ENCODE data around the gene FANCM.

DNA sequence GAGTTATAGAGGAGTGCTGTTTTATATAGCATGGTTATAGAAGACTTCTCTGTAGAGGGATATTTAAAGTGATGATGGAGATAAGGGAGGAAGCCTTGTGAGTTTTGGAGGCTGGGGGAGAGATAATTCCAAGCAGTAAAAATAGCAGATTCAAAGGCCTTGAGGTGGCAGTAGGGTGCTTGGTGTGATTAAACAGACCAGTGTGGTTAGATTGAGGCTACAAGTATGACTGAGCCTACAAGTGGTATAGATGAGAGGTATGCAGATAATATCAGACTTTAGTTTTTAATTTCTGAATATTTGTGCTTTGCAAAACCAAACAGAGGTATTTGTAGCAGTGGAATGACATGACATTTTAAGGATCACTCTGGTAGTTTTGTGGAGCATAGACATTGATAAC is 20.3 kb downstream of the FANCM start:
- TF ChIP-seq, protein P1, sequence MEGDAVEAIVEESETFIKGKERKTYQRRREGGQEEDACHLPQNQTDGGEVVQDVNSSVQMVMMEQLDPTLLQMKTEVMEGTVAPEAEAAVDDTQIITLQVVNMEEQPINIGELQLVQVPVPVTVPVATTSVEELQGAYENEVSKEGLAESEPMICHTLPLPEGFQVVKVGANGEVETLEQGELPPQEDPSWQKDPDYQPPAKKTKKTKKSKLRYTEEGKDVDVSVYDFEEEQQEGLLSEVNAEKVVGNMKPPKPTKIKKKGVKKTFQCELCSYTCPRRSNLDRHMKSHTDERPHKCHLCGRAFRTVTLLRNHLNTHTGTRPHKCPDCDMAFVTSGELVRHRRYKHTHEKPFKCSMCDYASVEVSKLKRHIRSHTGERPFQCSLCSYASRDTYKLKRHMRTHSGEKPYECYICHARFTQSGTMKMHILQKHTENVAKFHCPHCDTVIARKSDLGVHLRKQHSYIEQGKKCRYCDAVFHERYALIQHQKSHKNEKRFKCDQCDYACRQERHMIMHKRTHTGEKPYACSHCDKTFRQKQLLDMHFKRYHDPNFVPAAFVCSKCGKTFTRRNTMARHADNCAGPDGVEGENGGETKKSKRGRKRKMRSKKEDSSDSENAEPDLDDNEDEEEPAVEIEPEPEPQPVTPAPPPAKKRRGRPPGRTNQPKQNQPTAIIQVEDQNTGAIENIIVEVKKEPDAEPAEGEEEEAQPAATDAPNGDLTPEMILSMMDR (conservative IDR thresholded peaks at IDR 0.05), result no peak
- TF ChIP-seq ZFX (IDR thresholded peaks at IDR 0.05), result no peak

Data from C4-2B (cell line).